Mesenchymal stem cell (in vitro differentiated cells and primary cell): Measurements from ENCODE around the gene THBS4.
A peak's percentile ranks its signal among the peaks of the same experiment; 100 is the strongest.

Experiments used
- DNase-seq: peaks from one replicate; pipeline ENCODE4 v3.0.0-alpha.2; 2013
- H2AFZ ChIP-seq: one replicate; pipeline ENCODE4 v1.6.1; 2013; ENCODE audit warnings: low read depth, mild to moderate bottlenecking, control low read depth, inconsistent platforms, low read length, moderate library complexity
- H2AK5ac ChIP-seq: 2 replicates; pipeline ENCODE4 v1.6.1; 2013; ENCODE audit warnings: low read length, moderate library complexity, mild to moderate bottlenecking, inconsistent platforms; ENCODE audit not compliant: severe bottlenecking
- H2BK120ac ChIP-seq: one replicate; pipeline ENCODE4 v1.6.1; 2013; ENCODE audit warnings: low read depth, mild to moderate bottlenecking, inconsistent platforms, low read length, moderate library complexity
- H2BK12ac ChIP-seq, 2 experiments: one replicate each; pipeline ENCODE4 v1.6.1; 2013; ENCODE audit warnings: inconsistent platforms in 2 of 2, low read length in 2 of 2, mild to moderate bottlenecking in 2 of 2, moderate library complexity in 2 of 2, control low read depth in 1 of 2
- H2BK15ac ChIP-seq: one replicate; pipeline ENCODE4 v1.6.1; 2013; ENCODE audit warnings: mild to moderate bottlenecking, low read depth, inconsistent platforms; ENCODE audit not compliant: poor library complexity, severe bottlenecking
- H2BK5ac ChIP-seq: 2 replicates; pipeline ENCODE4 v1.6.1; 2013; ENCODE audit warnings: low read depth, mild to moderate bottlenecking, low read length, control low read depth, inconsistent platforms; ENCODE audit not compliant: poor library complexity, severe bottlenecking
- H3K14ac ChIP-seq, 2 experiments: one replicate each; pipeline ENCODE4 v1.6.1; 2013; ENCODE audit warnings: inconsistent platforms in 2 of 2, low read length in 2 of 2, control low read depth in 1 of 2, mild to moderate bottlenecking in 1 of 2, moderate library complexity in 1 of 2
- H3K18ac ChIP-seq, 2 experiments: one replicate each; pipeline ENCODE4 v1.6.1; 2013; ENCODE audit warnings: inconsistent platforms in 2 of 2, low read length in 2 of 2, control low read depth in 1 of 2, low read depth in 1 of 2, mild to moderate bottlenecking in 1 of 2
- H3K23ac ChIP-seq, 2 experiments: one replicate each; pipeline ENCODE4 v1.6.1; 2013; ENCODE audit warnings: inconsistent platforms in 2 of 2, low read length in 2 of 2, mild to moderate bottlenecking in 2 of 2, moderate library complexity in 2 of 2, control low read depth in 1 of 2
- H3K27ac ChIP-seq: 2 replicates; pipeline ENCODE4 v1.5.1; 2013; ENCODE audit warnings: mild to moderate bottlenecking, moderate library complexity, low read length, control low read depth, inconsistent platforms; ENCODE audit not compliant: poor library complexity, severe bottlenecking
- H3K27me3 ChIP-seq, 2 experiments: 2 replicates each; pipeline versions ENCODE4 v1.6.1 to v1.7.0; 2013; ENCODE audit warnings: low read length in 2 of 2, mild to moderate bottlenecking in 2 of 2, moderate library complexity in 2 of 2, control low read depth in 1 of 2, inconsistent platforms in 1 of 2; ENCODE audit not compliant: control insufficient read depth in 1 of 2, insufficient read depth in 1 of 2
- H3K36me3 ChIP-seq, 2 experiments: 2 replicates each; pipeline versions ENCODE4 v1.6.1 to v1.7.0; 2013; ENCODE audit warnings: low read length in 2 of 2, control low read depth in 1 of 2, inconsistent platforms in 1 of 2, low read depth in 1 of 2, mild to moderate bottlenecking in 1 of 2; ENCODE audit not compliant: insufficient read depth in 2 of 2, control insufficient read depth in 1 of 2
- H3K4ac ChIP-seq, 2 experiments: one replicate each; pipeline ENCODE4 v1.6.1; 2013; ENCODE audit warnings: inconsistent platforms in 2 of 2, low read length in 2 of 2, mild to moderate bottlenecking in 2 of 2, moderate library complexity in 2 of 2, control low read depth in 1 of 2, low read depth in 1 of 2
- H3K4me1 ChIP-seq: 2 replicates; pipeline ENCODE4 v1.6.1; 2013; ENCODE audit warnings: low read depth, low read length, control low read depth; ENCODE audit not compliant: control insufficient read depth, insufficient read depth
- H3K4me2 ChIP-seq: 2 replicates; pipeline ENCODE4 v1.6.1; 2013; ENCODE audit warnings: low read length, mild to moderate bottlenecking, inconsistent platforms; ENCODE audit not compliant: poor library complexity, severe bottlenecking
- H3K4me3 ChIP-seq, 2 experiments: 2 replicates each; pipeline versions ENCODE4 v1.5.1 to v1.7.0; 2013; ENCODE audit warnings: low read length in 2 of 2, mild to moderate bottlenecking in 2 of 2, control low read depth in 1 of 2, low read depth in 1 of 2; ENCODE audit not compliant: insufficient read depth in 1 of 2
- H3K79me1 ChIP-seq: replicated peaks from 2 replicates; pipeline ENCODE4 v1.6.1; 2013; ENCODE audit warnings: mild to moderate bottlenecking, control low read depth, low read length, inconsistent platforms; ENCODE audit not compliant: poor library complexity, severe bottlenecking
- H3K9ac ChIP-seq: 2 replicates; pipeline ENCODE4 v1.7.0; 2013; ENCODE audit warnings: mild to moderate bottlenecking, low read length, moderate library complexity
- H3K9me3 ChIP-seq: 2 replicates; pipeline ENCODE4 v1.7.0; 2013; ENCODE audit warnings: mild to moderate bottlenecking, low read length; ENCODE audit not compliant: control insufficient read depth
- H4K8ac ChIP-seq: one replicate; pipeline ENCODE4 v1.6.1; 2013; ENCODE audit warnings: inconsistent platforms, mild to moderate bottlenecking, low read length, moderate library complexity
- H4K91ac ChIP-seq: one replicate; pipeline ENCODE4 v1.6.1; 2013; ENCODE audit warnings: mild to moderate bottlenecking, low read length, inconsistent platforms
- WGBS: methylation state at CpG from one replicate; pipeline ENCODE4 v1.1.7; 2013; ENCODE audit warnings: mixed read lengths; 5-methylcytosine and 5-hydroxymethylcytosine counted together

Gene THBS4

GRCh38 chr5:80069251-80069800 is 34.2 kb downstream of the THBS4 start:
- 89% methylated on average over 4 of the region's 4 CpGs for WGBS
- DNase-seq = no peak

GRCh38 chr5:80069918-80070318 is 34.8 kb downstream of the THBS4 start:
- WGBS = 74% methylated on average over 1 of the region's 3 CpGs
- Histone ChIP-seq H2BK12ac (no peak overlapping the region), H3K18ac (no peak overlapping the region), H2BK15ac (no peak overlapping the region), H3K27me3 (no peaks in the 10 kb centered on the region), H2AK5ac (no peak overlapping the region), H3K4ac (no peak overlapping the region), H3K79me1 (no peaks in the 10 kb centered on the region), H3K4me1 (no peaks in the 10 kb centered on the region), H3K9ac (peak overlapping the region; percentile 12), H2BK120ac (no peak overlapping the region), H2BK5ac (no peak overlapping the region), H3K9me3 (no peaks in the 10 kb centered on the region), H4K8ac (no peak overlapping the region), H4K91ac (no peak overlapping the region), H3K27ac (no peak overlapping the region), H3K36me3 (no peaks in the 10 kb centered on the region), H2AFZ (no peak overlapping the region), H3K14ac (no peak overlapping the region), H3K4me3 (no peak overlapping the region), H3K4me2 (no peak overlapping the region), H3K23ac (no peak overlapping the region)
- DNase-seq = no peak

More at GRCh38 chr5:80069251-80069800, 34.2 kb downstream of the THBS4 start:
- Histone ChIP-seq H2BK120ac (no peak overlapping the region), H4K91ac (no peak overlapping the region), H3K79me1 (no peaks in the 10 kb centered on the region), H3K27ac (no peak overlapping the region), H3K9ac (peak overlapping the region; percentile 12), H3K23ac (no peak overlapping the region), H4K8ac (no peak overlapping the region), H2BK15ac (no peak overlapping the region), H3K4me1 (no peaks in the 10 kb centered on the region), H3K4me2 (no peak overlapping the region), H3K18ac (no peak overlapping the region), H2AK5ac (no peak overlapping the region), H2BK5ac (no peak overlapping the region), H3K4ac (no peak overlapping the region), H3K9me3 (no peaks in the 10 kb centered on the region), H3K14ac (no peak overlapping the region), H3K36me3 (no peaks in the 10 kb centered on the region), H2AFZ (no peak overlapping the region), H3K27me3 (no peaks in the 10 kb centered on the region), H2BK12ac (no peak overlapping the region), H3K4me3 (no peak overlapping the region)

- H2BK120ac ChIP-seq = no peak overlapping the region
- no peak overlapping the region for H3K4ac ChIP-seq
- H3K9ac ChIP-seq = no peak overlapping the region
- H2AFZ ChIP-seq = no peak overlapping the region
- H3K4me2 ChIP-seq = no peak overlapping the region
- H3K18ac ChIP-seq = no peak overlapping the region
- H3K36me3 ChIP-seq = no peaks in the 10 kb centered on the region
- H4K91ac ChIP-seq = no peak overlapping the region
- no peaks in the 10 kb centered on the region for H3K27me3 ChIP-seq
- H2BK5ac ChIP-seq = no peak overlapping the region
- DNase-seq = no peak
- 93% methylated on average over 8 of the region's 10 CpGs for WGBS
- no peak overlapping the region for H2BK15ac ChIP-seq
- no peak overlapping the region for H4K8ac ChIP-seq
- H3K79me1 ChIP-seq = no peaks in the 10 kb centered on the region
- no peaks in the 10 kb centered on the region for H3K4me1 ChIP-seq
- no peak overlapping the region for H2AK5ac ChIP-seq
- no peaks in the 10 kb centered on the region for H3K9me3 ChIP-seq
- H3K14ac ChIP-seq = no peak overlapping the region
- H3K27ac ChIP-seq = no peak overlapping the region
- no peak overlapping the region for H3K23ac ChIP-seq
- H3K4me3 ChIP-seq = no peak overlapping the region
- H2BK12ac ChIP-seq = no peak overlapping the region
Observed at GRCh38 chr5:80070338-80071056, 35.3 kb downstream of the THBS4 start.

- H3K9ac ChIP-seq = no peak overlapping the region
- H2AFZ ChIP-seq = no peak overlapping the region
Observed at GRCh38 chr5:80071510-80072021, 36.4 kb downstream of the THBS4 start.

More at GRCh38 chr5:80071510-80072021, 36.4 kb downstream of the THBS4 start:
- Histone ChIP-seq H2BK15ac (no peak overlapping the region), H2BK120ac (no peak overlapping the region), H3K4ac (no peak overlapping the region), H3K79me1 (no peaks in the 10 kb centered on the region), H2AK5ac (no peak overlapping the region), H3K4me1 (no peaks in the 10 kb centered on the region), H3K9me3 (no peaks in the 10 kb centered on the region), H3K27ac (no peak overlapping the region), H3K23ac (no peak overlapping the region), H3K27me3 (no peaks in the 10 kb centered on the region), H2BK5ac (no peak overlapping the region), H3K18ac (no peak overlapping the region), H3K4me2 (no peak overlapping the region), H4K91ac (no peak overlapping the region), H3K14ac (no peak overlapping the region), H3K36me3 (no peaks in the 10 kb centered on the region), H4K8ac (no peak overlapping the region), H2BK12ac (no peak overlapping the region), H3K4me3 (no peak overlapping the region)
- no peak for DNase-seq
- WGBS = 78% methylated on average over 2 of the region's 2 CpGs
